ENCODE data around the gene SEZ6.

GRCh38 chr17:28948342-28948741 lies 57.5 kb downstream of the SEZ6 start:
- TF ChIP-seq CTCF (IDR thresholded peaks at IDR 0.05) (no peak), REST (IDR thresholded peaks at IDR 0.05; ENCODE audit: insufficient read depth in 1 of 2, low read depth in 2 of 2, low read length in 1 of 2) (no peak), TCF7L2 (IDR thresholded peaks at IDR 0.05; ENCODE audit: low read depth, low read length) (no peak), POLR2AphosphoS5 (IDR thresholded peaks at IDR 0.05; ENCODE audit: low read depth, low read length) (no peak)

Measured in Panc1 (cell line).